Testis (tissue), 5 donors: ENCODE measurements around the gene NETO2. TPM values are rescaled to one million over a fixed set of nuclear protein-coding genes. Genes with fewer than 3 reads are reported as not detected.
"Not testable (repeated sequence)": the region's sequence is repeated elsewhere in the genome, so short reads cannot be mapped to it uniquely, and the experiment has no call there.

Source experiments
- DNase-seq: peaks from one replicate; pipeline ENCODE4 v3.0.0-alpha.2; 2019
- H3K27ac ChIP-seq, 2 donors: fragments of 200-600 bp; sonication (generic); one replicate each; pipeline ENCODE4 v1.5.1; 2019
- H3K27me3 ChIP-seq: fragments of 200-600 bp; sonication (generic); one replicate; pipeline ENCODE4 v1.5.1; 2019
- H3K36me3 ChIP-seq: fragments of 200-600 bp; sonication (generic); one replicate; pipeline ENCODE4 v1.5.1; 2017; ENCODE audit warnings: low read depth; ENCODE audit errors: missing control alignments
- H3K4me1 ChIP-seq: fragments of 200-600 bp; sonication (generic); one replicate; pipeline ENCODE4 v1.5.1; 2019
- H3K4me3 ChIP-seq, 2 donors: fragments of 200-600 bp; sonication (generic); one replicate each; pipeline ENCODE4 v1.5.1; 2017 to 2019
- H3K9me3 ChIP-seq: fragments of 200-600 bp; sonication (generic); one replicate; pipeline ENCODE4 v1.5.1; 2017
- CTCF ChIP-seq, 3 experiments: fragments of 450-650 bp in 2 of 3; fragments of 200-600 bp in 1 of 3; sonication (generic) in 1 of 3; IDR thresholded peaks; one replicate each; pipeline ENCODE4 v1.5.1; 2016 to 2019; ENCODE audit warnings: antibody characterized with exemption in 3 of 3, mild to moderate bottlenecking in 2 of 3, moderate library complexity in 1 of 3
- POLR2A ChIP-seq: fragments of 450-650 bp; IDR thresholded peaks from one replicate; pipeline ENCODE4 v1.6.1; 2017; ENCODE audit warnings: antibody characterized with exemption, mild to moderate bottlenecking, moderate library complexity
- WGBS, 2 donors: methylation state at CpG; one replicate each; pipeline ENCODE4 v1.1.5; 2018; 5-methylcytosine and 5-hydroxymethylcytosine counted together
- intact Hi-C: fragments of 100-400 bp; cut with DNase I; formaldehyde crosslinking; loops from one replicate; pipeline ENCODE4 v1.15.1; 2023; ENCODE audit warnings: low total_unique reads
- long read RNA-seq, 2 donors: transcript quantifications; one replicate each; lab custom pipeline, GENCODE V29; 2026
- polyA plus RNA-seq: library from polyadenylated mRNA; stranded (reverse); fragments of 350-450 nt; fragmentation: Illumina TruSeq; extraction: RNeasy Lipid Tissue Mini Kit (QIAGEN cat#74804); gene quantifications from one replicate; pipeline ENCODE4 v1.2.3, GENCODE V29; 2014; ENCODE audit warnings: low read depth, low replicate concordance; ENCODE audit not compliant: insufficient read depth
- total RNA-seq, 2 donors: library from RNA; depleted of rRNA; stranded (reverse); fragments of >200 nt; gene quantifications; one replicate each; pipeline ENCODE4 v1.2.3, GENCODE V29; 2016

Gene NETO2
- total RNA-seq (10 to 100 TPM; 23.5 to 24.2 TPM), polyA plus RNA-seq (12.3 TPM)
- long read RNA-seq, donor 1, full-length matches to known transcripts = 7 of 7 reads
- long read RNA-seq, donor 1, partial matches to known transcripts = 0 of 7 reads
- long read RNA-seq, donor 1, other reads (novel, unspliced or antisense) = 0 of 7 reads
- long read RNA-seq, donor 2, partial matches to known transcripts = 0 of 1 reads
- long read RNA-seq, donor 2, other reads (novel, unspliced or antisense) = 0 of 1 reads

GRCh38 chr16:47143677-47144558, at the start of gene NETO2:
NETO2 (minus strand) TSS chr16:47143945; CDS start chr16:47143612, 333 bp downstream.
- Histone ChIP-seq H3K4me3 (peak within 1 kb of the TSS; percentile 60 to 67), H3K27me3 (no peaks in the 10 kb centered on the region), H3K9me3 (no peaks in the 10 kb centered on the region), H3K27ac (peak within 1 kb of the TSS; percentile 26 to 82), H3K4me1 (no peaks in the 10 kb centered on the region), H3K36me3 (no peaks in the 10 kb centered on the region)
- peak; percentile 71 for DNase-seq
- TF ChIP-seq POLR2A (no peak), CTCF (IDR thresholded peaks at IDR 0.05) (peak; percentile 36 to 58 (median 37))
- 1 to 10% methylated on average over 2 to 29 of the region's 130 CpGs for WGBS, 2 donors
- intact Hi-C loops = loop anchor here (10.0 kb wide), 1 partner anchor 911 kb away; no protein-coding TSS in a partner anchor

- WGBS, 2 donors = 83 to 96% methylated on average over 3 of the region's 3 CpGs
- no peaks in the 10 kb centered on the region for H3K4me1 ChIP-seq
- intact Hi-C loops = no loop called here
- no peak overlapping the region for H3K4me3 ChIP-seq
- H3K36me3 ChIP-seq = no peaks in the 10 kb centered on the region
- H3K27me3 ChIP-seq = no peaks in the 10 kb centered on the region
- no peaks in the 10 kb centered on the region for H3K9me3 ChIP-seq
- no peak overlapping the region for H3K27ac ChIP-seq
- TF ChIP-seq CTCF (IDR thresholded peaks at IDR 0.05) (no peak), POLR2A (no peak)
- DNase-seq = no peak
Measured at GRCh38 chr16:47182318-47182717, 38.6 kb upstream of the NETO2 start.

- H3K4me1 ChIP-seq, H3K36me3 ChIP-seq, intact Hi-C loops, DNase-seq, H3K27ac ChIP-seq, H3K9me3 ChIP-seq, H3K4me3 ChIP-seq, H3K27me3 ChIP-seq: not testable (repeated sequence)
- 88 to 96% methylated on average over 9 to 22 of the region's 31 CpGs for WGBS, 2 donors
Measured at GRCh38 chr16:47181066-47181465, 37.3 kb upstream of the NETO2 start.

- intact Hi-C loops = no loop called here
- 80 to 83% methylated on average over 8 of the region's 8 CpGs for WGBS, 2 donors
- no peak for DNase-seq
Measured at GRCh38 chr16:47180073-47180472, 36.3 kb upstream of the NETO2 start.

More at GRCh38 chr16:47180073-47180472, 36.3 kb upstream of the NETO2 start:
- Histone ChIP-seq H3K9me3 (no peaks in the 10 kb centered on the region), H3K4me1 (no peaks in the 10 kb centered on the region), H3K36me3 (no peaks in the 10 kb centered on the region), H3K27me3 (no peaks in the 10 kb centered on the region), H3K4me3 (no peak overlapping the region), H3K27ac (no peak overlapping the region)
- TF ChIP-seq CTCF (IDR thresholded peaks at IDR 0.05) (no peak), POLR2A (no peak)
